SW480 (cell line): ENCODE data around the gene KLK3.
"Not testable (repeated sequence)": the region's sequence is repeated elsewhere in the genome, so short reads cannot be mapped to it uniquely, and the experiment has no call there.

ENCODE experiments used
- DNase-seq: peaks from one replicate; pipeline ENCODE4 v3.0.0-alpha.2; 2016; ENCODE audit warnings: low spot score

The KLK3 gene

DNA sequence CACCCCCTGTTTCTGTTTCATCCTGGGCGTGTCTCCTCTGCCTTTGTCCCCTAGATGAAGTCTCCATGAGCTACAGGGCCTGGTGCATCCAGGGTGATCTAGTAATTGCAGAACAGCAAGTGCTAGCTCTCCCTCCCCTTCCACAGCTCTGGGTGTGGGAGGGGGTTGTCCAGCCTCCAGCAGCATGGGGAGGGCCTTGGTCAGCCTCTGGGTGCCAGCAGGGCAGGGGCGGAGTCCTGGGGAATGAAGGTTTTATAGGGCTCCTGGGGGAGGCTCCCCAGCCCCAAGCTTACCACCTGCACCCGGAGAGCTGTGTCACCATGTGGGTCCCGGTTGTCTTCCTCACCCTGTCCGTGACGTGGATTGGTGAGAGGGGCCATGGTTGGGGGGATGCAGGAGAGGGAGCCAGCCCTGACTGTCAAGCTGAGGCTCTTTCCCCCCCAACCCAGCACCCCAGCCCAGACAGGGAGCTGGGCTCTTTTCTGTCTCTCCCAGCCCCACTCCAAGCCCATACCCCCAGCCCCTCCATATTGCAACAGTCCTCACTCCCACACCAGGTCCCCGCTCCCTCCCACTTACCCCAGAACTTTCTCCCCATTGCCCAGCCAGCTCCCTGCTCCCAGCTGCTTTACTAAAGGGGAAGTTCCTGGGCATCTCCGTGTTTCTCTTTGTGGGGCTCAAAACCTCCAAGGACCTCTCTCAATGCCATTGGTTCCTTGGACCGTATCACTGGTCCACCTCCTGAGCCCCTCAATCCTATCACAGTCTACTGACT lies at the start of gene KLK3:
TSS of gene KLK3 (plus strand) at position 280 of the 775 bp plus-strand sequence. CDS start at position 321, 41 bp downstream.
- DNase-seq, result no peak

DNA sequence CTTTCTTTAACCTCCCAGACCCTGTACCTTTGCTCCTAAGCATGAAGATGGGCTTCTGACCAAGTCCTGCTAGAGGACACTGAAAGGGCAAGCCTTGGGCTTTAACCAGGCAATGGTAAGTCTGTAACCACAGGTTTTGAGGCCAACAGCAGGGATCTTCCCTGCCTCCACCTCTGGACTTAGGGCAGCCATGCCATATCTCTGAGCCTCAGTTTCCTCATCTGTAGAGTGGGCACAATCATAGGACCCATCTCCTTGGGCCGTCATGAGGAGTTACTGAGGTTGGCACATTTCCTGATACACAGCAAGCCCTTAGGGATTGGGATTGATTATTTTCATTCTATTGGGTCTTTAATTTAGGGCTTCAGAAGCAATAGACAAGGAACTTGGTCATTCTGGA lies 45.9 kb upstream of the KLK3 start:
- DNase-seq, result no peak

DNA sequence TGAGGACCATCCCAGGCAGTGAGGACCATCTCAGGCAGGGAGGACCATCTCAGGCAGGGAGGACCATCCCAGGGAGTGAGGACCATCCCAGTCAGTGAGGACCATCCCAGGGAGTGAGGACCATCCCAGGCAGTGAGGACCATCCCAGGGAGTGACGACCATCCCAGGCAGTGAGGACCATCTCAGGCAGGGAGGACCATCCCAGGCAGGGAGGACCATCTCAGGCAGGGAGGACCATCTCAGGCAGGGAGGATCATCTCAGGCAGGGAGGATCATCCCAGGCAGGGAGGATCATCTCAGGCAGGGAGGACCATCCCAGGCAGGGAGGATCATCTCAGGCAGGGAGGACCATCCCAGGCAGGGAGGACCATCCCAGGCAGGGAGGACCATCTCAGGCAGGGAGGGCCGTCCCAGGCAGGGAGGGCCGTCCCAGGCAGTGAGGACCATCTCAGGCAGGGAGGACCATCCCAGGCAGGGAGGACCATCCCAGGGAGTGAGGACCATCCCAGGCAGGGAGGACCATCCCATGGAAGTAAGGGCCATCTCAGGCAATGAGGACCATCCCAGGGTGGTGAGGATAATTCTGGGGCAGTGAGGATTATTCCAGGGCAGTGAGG lies 43.0 kb upstream of the KLK3 start:
- not testable (repeated sequence) for DNase-seq

DNA sequence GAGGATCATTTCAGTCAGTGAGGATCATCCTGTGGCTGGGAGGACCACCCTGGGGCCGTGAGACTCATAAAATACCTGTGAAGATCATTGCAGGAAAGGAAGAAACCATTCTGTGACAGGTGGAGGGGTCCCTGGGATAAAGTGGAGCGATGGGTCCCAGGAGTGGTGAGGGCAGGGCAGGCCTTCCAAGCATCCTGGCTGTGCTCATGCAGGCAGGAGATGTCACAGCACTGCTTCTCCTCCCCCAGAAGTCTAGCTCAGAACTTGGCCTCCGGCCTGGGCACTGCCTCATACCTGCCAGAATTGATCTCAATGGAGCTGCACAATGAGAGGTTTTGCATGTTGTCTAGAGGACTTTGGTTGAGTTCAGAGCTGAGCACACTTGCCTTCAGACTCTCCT lies 42.2 kb upstream of the KLK3 start:
- DNase-seq, result no peak

DNA sequence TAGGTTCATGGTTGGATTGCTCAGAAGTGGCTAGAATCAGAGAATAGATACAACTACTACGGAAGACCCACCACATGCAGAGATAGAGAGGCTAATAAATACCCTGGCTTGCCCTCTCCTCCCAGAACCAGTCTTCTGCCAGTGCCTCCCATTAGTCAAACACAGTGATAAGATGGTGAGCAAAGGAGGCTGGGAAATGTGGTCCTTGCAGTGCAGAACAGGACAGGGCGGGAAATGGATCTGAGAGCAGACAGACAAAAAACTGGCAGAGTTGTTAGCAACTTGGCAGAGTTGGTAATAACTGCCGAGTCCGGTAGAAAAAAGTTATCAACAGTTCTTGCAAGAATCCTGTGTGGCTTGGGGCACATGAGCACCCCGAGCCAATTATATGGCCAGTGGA lies 39.8 kb upstream of the KLK3 start:
- no peak for DNase-seq

DNA sequence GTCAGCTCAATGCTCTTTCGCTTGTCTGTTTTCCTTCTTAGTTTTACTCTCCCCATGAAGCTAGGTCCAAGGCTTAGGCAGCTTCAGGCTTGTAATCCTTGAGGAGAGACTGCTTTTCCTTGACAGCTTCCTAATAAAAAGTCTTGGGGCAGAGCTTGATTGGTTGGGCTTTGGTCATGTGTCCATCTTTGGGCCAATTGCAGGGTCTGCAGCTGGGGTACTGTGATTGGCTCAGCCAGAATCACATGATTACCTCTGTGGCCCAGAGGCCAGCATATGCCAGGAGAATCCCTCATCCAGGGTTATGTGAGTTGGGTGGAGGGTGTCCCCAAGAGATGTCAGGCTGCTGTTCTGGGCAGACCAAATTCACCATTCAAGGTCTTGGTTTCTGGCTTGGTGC lies 39.3 kb upstream of the KLK3 start:
- DNase-seq, result no peak

DNA sequence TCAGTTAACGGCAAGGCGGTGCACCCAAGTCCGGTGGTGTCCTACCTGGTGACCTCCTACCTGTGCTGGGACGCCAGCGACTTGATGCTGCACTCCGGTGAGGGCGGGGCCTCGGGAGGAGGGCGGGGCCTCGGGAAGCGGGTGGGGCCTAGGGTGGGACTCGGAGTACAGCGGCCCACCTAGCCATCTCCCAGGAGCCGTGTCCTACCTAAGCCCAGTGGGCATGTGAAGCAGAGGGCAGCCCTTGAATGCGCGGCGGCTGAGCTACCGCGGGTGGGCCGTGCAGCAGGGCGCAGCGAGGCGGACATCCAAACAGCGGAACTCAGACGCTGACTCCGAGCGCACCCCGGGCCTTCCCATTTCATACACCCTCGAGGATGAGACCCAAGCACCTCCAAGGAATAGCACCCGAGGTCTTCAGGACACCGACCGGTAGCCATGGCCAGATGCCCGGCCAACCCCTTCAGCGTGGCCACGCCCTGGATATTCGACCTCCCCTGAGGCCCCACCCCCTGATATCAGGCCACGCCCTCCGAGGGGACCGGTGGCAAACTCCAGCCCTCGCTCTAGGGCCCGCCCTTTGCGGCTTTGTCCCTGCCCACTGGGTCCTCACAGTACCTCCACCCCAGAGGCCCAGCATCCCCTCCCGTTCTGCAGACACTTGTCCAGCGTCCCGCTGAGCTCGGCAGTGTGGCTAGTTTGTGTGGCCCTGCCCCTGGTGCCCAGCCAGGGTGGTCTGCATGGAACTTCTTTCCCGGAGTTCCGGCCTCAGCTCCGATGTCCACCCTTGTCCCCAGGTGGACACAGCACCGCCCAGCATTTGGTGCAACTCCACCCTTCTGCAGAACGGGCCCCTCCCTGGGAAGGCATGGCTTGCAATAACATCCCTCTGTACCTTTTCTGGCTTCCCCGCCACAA lies 36.5 kb upstream of the KLK3 start:
- peak; percentile 90 for DNase-seq

DNA sequence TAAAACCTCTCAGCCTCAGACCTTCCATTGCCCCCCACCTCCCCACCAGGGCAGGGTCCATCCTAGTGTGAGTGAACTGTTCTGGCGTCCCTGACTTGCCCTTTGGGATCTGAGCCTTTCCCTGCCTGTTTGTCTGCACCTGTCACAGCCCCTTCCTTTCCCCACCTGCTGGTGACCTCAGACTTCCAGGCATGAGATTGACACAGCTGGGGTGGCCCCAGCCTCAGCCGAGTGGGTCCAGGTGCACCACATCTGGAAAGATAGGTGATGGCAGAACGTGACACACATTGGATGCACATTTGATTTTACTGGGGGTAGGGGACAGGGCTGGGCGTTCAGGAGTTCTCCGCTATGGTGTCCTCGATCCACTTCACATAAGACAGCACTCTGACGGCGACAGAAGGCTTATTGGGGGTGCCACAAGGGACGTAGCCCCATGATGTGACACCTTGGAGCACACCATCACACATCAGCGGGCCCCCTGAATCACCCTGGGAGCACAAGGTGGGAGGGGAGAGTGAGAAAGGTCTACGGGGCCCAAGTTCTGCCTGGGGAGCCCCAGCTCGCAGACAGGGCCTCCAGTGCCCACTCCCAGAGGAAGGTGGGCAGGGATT lies 35.7 kb upstream of the KLK3 start:
- peak; percentile 50 for DNase-seq

DNA sequence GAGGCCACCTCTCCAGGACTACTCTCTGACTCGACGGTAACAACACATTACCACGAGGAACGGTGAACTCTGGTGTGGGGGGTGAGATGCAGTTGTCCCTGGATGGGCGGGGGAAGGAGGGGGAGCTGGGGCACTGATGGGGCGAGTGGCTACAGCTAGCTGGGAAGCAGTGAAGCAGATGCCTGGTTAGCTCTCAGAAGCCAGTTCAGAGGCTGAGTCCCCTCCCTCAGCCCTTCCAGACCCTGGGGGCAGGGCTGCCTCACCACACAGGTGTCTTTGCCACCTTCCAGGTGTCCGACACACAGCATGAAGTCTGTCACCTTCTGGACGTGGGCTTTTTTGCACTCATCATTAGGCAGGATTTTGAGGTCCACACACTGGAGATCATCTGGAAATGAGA lies 35.1 kb upstream of the KLK3 start:
- no peak for DNase-seq

DNA sequence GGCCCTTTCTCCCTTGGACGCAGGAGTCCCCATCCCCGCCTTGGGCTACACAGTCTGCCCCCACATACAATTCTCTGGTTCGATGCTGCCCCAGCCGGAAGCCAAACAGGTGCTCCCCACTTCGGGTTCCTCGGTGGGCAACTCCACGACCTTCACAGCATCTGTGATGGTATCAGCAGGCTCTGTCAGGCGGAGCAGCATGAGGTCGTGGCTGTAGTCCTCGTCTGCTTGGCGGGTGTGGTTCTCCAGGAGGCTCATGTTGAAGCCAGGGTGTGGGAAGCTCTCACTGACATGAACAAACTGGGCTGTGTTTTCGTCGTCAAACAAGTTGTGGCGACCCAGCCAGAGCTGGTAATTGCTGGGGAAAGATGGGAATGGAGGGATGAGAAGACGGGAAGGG lies 34.6 kb upstream of the KLK3 start:
- peak; percentile 46 for DNase-seq

DNA sequence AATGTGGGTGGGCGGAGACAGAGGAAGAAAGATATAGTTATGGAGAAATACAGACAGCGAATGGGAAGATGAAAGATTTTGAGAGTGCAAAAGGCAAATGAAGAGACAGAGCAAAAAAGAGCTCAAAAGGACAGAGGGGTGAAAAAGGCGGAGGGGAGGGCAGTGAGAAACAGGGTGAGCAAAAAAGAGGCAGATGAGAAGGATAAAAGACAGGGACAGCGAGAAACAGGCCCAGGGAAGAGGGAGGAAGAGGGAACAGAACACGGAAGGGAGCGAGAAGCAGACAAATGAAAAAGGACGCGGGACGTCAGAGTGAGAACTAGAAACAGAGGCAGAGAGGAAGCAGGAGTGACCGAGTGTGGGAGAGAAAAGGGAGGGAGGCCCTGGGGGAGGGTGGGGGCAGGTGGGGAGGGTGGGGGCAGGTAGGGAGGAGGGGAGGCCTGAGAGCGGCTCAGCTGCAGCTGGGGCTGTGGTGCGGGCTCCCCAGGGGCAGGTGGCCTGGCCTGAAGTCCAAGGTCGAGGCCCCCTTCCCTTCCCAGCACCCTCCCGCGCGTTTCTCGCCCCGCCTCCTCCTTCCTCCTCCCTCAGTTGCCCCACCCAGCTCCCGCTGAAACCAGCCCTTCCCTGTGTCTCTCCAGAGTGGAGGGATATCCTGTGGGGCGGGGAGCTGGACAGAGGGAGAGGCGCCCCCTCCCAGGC lies 34.0 kb upstream of the KLK3 start:
- no peak for DNase-seq

DNA sequence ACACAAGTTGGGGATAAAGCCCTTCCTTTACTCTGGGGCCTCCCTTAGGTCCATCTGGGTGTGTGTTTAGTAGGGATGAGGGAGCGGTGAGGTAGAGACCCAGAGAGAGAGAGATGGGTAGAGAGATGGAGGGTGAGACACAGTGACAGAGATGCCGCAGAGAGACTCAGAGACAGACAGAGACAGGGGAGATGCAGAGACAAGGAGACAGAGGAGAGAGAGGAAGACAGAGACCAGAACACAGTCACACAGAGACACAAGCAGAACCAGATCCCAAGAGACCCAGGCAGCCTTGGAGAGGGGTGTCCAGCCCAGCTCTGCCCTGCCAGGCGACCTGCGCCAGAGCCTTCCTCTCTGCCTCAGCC lies 33.5 kb upstream of the KLK3 start:
- DNase-seq, result no peak

DNA sequence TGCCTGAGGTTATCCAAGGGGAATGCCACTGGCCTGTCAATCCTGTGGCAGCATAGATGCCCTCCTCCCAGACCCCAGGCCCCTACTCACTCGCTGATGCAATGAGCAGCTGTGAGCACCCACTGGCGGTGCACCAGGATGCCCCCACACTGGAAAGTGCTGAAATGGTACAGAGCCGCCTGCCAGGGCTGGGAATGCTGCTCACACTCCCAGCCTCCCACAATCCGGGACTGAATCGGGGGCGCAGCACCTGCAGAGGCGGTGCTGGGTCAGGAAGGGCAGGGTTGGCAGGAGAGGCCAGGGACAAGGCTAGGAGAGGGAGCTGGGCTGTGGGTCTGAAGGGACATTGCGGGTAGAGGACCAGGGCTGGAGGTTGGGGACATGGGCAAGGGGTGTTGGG lies 33.1 kb upstream of the KLK3 start:
- DNase-seq, result no peak

DNA sequence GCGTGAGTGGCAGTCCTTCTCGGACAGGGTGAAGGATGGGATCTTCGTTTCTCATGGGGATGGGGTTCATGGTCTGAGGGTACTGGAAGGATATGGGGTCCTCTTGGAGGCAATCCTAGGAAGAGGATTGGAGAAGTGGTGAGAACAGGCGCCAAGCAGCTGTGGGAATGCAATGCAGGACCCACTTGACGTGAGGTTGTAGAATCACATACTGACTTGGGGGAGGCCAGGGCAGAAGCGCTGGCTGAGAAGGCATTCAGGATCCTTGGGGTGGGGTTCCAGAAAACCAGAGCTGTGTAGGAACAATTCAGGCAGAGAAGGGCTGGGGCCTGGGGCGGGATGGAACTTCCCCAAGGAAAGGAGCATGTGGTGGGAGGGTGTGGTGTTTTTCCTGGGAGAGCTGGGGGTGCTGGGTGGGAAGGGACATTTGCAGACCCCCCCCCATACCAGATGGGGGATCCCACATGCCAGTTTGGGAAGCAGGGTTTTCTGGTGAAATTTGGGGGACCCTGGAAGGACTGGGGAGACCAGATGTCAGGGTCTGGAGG lies 32.0 kb upstream of the KLK3 start:
- no peak for DNase-seq

DNA sequence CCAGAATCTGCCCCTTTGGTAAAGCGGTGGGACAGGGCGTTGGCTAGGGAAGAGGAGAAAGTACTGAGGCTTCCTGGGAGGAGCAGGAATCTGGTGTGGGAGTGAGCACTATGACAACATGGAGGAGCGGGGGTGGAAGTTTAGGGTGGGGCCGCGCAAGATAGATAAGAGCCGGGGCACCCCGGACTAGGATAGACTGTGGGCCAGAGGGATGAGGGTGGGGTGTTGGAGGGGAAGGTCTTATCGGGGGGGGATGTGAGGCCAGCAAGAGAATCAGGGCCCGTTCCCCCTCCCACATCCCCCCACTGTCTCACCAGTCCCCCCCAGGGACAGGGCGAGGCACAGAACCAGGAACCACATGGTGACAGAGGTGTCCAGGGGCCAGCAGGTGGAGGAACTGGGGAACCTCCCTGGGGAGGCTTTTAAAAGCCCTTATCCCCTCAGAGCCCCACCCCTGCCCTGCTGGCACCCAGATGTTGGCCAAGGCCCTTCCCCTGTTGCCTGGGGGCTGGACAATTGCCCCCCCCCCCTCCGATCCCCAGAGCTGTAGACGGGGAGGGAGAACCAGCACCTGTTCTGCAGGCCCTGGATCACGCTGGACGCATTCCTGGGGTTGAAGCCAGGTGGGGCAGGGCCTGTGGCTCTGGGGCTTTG lies 31.2 kb upstream of the KLK3 start, which contains the start of gene KLK1:
TSS of gene KLK1 (minus strand) at position 399 of the 654 bp plus-strand sequence. CDS start at position 360, 39 bp downstream.
- peak; percentile 91 for DNase-seq

DNA sequence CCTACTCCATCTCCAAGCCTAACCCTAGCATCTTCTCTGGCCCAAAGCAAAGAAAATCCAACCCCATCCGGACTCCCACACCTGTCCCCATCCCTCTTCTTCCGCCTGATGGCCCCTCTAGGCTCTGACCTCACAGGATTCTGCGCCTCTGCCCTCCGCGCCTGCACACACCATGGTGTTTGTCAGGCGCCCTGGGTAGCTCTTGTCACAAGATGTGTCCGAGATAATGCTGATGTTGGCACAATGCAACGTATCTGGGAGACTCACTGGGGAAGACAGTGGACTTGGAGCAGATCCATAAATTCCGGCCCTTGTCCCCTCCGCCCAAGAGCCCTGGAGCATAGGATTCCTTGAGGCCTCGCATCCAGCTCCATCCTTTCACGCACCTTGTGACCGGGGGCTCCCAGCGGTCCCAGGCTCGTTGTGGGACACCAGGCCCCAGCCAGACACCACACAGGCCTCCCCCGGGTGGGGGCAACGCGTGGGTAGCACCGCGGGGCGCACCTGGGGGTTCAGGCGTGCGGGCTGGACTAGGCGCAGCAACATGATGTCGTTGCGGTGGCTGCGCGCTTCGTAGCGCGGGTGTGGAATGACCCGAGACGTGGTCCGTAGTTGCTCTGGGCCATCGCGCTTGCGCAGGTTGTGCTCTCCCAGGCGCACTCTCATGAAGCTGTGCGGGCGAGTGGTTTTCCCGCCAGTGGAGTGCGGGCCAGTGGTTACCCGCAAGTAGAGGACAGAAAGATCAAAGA lies 28.0 kb upstream of the KLK3 start:
- no peak for DNase-seq

DNA sequence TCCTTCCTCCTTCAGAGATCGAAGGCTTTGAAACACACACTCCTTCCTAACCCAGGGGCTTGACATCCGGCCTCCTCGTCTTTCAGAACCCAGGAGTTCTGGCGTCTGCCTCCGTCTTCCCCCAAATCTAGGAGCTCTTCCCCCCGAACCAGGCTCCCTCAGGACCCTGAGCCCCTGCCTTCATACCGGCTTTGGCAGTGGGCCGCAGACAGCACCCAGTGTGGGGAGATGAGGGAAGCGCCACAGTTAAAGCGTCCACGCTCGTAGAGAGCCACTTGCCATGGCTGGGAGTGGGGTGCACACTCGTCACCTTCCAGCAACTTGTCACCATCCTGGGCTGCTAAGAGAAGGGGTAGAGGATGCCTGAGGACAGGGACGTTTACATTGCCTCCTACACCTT lies 27.2 kb upstream of the KLK3 start:
- no peak for DNase-seq

DNA sequence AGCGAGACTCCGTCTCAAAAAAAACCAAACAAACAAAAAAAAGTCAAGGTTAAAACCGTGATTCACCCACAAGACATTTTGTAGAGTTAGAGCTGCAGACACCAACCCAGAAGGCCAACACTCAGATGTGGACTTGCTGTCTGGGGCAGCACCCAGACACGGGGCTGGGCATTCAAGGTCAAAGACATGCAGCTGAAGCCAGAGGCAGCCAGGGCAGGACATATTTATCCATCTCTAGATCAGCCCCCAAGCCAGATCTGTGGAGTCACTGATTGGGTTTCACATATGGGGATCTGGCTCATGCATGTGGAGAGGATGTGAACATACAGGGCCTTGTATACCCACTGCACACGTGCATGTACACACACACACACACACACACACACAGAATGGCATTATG lies 24.9 kb upstream of the KLK3 start:
- DNase-seq, result peak; percentile 67

DNA sequence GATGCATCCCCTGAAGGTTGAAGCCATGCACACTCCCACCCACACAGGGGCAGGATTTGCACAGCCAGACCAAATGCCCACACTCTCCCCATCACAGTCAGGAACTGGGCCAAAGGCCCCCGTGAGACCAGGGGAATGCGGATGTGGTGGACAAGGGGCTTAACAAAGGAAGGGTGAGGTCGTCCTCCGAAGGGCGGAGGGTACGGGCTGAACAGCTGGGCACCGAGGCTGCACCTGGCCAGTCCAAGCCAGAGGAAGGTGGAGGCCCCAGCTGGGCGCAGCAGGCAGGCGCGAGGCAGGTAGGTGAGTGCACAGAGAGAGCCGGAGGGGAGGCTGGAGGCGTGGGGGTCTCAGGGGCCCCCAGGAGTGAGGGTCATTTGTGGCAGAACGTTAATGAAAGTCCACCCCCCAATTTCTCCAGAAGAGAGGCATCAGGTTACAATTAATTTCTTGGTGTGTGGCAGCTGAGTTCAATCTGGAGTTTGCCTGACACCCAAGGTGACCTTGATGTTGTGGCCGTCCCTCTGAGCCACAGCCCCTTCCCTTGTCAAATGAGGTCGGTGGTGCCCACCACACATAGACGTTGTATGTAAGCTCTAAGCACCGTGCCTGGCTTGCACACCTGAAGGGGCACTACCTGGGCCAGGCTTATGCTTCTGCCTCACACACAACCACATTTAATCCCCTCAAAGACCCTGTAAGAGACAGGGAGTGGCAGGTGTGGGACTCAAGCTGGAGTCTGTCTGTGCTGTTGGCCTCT lies 24.3 kb upstream of the KLK3 start:
- peak; percentile 96 for DNase-seq
